ENCODE measurements around the gene MYPN.
A peak's percentile ranks its signal among the peaks of the same experiment; 100 is the strongest.
"Not testable (repeated sequence)": the region's sequence is repeated elsewhere in the genome, so short reads cannot be mapped to it uniquely, and the experiment has no call there.

MYPN gene

DNA sequence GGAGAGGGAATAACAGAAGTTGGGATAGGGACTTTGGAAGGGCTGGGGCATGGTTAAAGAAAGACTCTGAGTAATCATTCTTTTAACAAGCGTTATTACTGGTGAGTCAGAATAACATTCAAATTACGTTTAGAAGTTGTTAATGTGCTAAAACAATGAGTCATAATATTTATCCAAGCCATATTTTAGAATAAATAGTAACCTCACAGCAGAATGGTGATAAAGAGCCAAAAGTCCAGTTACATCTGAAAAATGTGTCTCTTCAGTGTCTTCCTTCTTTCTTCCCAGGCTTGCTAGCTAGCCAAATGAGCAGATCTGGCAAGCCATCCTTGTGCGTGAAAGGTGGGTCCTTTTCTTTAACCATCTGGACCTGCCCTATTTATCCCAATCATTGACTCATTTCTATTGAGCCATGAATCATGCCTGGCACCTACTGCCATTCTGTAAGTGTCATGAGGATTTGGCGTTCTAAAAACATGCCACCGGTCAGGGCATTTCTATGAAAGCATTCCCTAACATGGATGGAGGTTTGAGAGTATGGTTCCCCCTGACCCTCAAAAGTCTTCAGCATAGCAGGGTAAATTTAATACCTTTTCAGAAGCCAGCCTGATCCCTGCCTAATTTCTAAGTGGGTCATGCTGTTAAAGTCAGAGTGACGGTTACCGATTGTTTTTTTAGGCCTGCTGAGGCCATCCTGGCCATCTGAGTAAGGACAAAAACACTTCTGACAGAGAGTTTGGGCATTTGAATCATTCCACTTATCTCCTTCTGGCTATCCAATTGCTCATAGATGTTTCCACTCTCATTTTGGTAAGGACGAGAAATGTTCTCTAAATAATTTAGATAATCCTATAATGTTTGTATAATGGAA, 26.9 kb downstream of the MYPN start:
- no peak for DNase-seq

- DNase-seq = no peak
Observed at GRCh38 chr10:68137171-68137570, 27.9 kb downstream of the MYPN start.

DNA sequence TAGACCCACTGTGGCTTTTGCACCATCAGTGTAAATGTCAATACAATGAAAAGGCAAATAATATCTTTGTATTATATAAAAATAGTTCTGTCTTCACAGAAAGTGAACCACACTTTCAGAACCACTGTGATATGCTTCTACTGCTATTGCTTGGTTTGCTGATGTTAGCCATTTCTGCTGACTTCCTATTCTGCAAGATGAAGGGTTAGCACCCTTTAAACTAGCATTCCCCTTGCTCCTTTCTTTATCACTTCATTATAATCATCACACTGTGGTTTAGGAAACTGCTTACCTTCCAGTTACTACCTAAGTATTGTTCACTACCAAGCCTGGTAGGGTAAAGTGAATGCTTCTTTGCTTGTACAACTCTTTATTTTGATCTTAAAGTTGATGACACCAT, 29.2 kb downstream of the MYPN start:
- no peak for DNase-seq

- DNase-seq = no peak
Observed at GRCh38 chr10:68139448-68140272, 30.4 kb downstream of the MYPN start.

DNA sequence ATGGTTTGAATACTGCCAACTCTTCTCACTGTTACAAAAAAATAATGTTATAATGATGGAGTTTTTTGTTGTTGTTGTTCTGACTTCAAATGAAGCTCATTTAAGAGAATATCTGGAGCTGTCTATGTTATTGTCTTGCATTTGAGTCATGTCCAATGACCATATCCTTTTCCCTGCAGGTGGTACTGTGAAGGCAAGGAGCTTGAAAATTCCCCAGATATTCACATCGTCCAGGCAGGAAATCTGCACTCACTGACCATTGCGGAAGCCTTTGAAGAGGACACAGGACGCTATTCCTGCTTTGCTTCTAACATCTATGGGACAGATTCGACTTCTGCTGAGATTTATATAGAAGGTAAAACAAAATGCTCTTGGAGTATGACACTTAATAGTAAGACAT, 33.5 kb downstream of the MYPN start:
- DNase-seq = no peak

- DNase-seq = no peak
Observed at GRCh38 chr10:68144709-68145108, 35.4 kb downstream of the MYPN start.

GRCh38 chr10:68145705-68146104, 36.4 kb downstream of the MYPN start:
- DNase-seq = no peak

- no peak for DNase-seq
Observed at GRCh38 chr10:68146133-68146532, 36.8 kb downstream of the MYPN start.

- no peak for DNase-seq
Observed at GRCh38 chr10:68151453-68151852, 42.2 kb downstream of the MYPN start.

DNA sequence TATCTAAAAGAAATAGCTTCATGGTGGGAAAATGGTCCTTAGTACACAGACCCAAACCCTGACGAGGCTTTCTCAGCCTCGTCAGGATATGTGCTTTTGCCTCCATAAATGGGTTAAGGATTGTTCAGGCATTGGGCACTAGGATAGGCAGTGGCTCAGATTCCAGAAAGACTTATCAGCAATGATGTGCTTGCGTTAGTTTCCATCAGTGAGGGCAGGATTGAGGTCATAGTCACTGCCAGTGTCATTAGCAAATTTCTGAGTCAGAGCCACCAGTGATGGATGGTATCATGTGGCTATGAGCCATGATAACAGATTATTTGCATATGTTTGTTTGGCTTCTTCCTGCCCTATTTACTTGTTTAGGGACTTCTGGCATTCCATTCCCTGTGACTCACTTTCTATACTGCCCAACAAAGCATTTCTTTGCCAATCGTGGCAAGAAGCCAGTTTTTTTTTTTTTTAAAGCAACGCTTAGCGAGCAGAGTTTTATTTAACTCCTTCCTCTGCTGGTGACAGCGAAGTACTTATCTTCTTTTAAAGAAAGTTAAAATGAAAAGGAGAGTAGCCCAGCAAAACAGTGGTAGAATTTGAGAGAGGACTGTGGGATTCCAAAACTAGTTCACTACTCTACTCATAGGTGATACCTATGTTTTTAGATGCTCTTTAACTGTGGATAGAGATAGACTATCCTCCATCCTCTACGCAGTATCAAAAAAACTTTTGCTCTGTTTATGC, 44.4 kb downstream of the MYPN start:
- peak; percentile 66 for DNase-seq

- DNase-seq = peak; percentile 90
Observed at GRCh38 chr10:68154211-68154497, 44.9 kb downstream of the MYPN start.

DNA sequence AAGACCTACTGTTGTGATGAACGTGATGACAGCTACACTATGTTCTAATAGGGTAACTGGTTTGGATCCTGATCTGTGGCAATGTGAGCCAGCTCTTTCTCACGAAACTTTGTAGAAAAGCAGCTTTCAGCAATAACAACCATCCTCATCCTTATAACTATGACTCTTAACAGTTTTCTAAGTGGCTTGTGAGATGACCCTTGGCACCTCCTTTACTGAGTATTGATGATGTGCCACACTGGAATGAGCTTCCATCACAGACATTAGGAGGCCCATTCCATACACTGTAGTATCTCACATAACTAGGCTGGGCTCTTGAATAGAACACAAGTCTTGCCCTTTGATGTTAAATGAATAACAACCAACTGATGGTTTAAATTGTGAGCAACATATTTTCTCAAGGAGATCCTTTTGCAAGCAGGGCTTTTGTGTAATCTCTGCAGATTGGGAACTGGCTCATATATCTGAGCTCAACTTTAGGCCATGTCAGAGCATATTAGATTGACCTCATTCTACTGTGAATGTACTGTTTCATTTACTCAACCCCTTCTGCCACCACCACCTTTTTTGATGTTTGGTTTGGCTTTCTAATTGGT, 46.4 kb downstream of the MYPN start:
- DNase-seq = no peak

DNA sequence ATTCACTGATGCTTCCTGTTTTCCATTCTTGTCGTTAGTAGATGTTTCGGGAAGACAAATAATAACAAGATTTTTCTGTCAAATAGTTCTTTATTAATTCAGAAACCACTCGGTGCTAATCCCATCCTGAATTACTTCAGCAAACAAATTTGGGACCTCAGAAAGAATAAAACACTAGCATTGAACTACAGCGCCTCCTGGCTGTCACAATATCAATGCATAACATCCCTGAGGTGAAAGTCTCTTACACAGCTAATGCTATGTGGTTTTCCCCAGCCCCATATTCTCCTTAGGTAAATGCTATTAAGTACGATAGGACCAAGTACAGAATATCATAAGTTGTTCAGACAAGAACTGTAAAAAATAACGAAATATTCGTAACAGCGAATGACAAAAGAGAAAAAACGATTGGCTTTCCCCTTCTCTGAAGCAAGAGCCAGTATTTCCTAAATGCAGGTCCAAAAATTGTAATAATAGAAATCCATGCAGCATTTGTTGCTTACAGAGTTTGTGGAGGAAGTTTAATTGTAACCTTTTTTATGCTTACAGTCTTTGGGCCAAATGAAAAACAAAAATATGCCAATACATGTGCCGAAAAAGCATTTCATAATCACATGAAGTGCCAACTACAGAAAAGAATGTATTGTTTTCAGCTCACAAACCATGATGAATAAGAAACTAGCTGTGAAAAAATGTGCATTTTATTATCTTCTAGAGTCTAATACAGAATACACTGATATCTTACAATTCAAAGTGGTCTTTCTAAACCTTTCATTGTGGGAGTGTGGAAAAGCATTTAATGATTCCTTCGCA, 47.3 kb downstream of the MYPN start:
- DNase-seq = peak; percentile 68

- DNase-seq = not testable (repeated sequence)
Observed at GRCh38 chr10:68157522-68157921, 48.2 kb downstream of the MYPN start.

- no peak for DNase-seq
Observed at GRCh38 chr10:68158031-68158430, 48.7 kb downstream of the MYPN start.

DNA sequence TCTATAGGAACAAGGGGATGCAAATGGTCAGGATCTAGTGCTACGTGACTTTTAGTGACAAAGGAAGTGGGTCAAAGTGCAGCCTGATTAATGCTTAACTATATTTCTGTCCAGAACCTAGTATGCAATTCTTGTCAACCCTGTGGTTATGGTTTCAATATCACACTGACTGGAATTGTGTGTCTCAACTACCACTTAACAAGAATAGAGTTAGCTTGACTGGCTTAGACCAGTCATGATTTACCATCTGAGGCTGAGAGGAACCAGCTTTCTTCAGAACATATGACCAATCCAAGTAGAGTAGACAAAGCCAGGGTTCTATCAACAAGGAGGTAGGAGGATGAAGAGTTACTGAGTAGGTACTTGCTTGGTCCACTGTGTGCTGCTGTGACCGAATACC, 54.4 kb downstream of the MYPN start:
- DNase-seq = no peak

DNA sequence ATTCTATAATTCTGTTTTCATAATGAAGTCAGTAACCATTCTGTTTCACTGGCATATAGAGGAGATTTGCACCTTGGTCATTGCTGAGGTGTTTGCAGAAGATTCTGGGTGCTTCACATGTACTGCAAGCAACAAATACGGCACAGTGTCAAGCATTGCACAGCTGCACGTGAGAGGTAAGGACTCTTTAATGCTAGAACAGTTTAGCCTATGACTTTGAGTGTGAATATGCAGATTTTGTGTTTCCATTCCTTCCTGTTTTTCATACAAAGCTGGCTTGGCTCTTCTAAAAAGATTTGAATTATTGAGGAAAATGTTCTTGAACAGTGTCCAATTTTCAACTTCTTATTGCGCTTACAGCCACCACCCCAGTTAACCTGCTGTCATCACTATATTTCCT, 56.4 kb downstream of the MYPN start:
- DNase-seq = no peak

- no peak for DNase-seq
Observed at GRCh38 chr10:68166871-68167585, 57.7 kb downstream of the MYPN start.

DNA sequence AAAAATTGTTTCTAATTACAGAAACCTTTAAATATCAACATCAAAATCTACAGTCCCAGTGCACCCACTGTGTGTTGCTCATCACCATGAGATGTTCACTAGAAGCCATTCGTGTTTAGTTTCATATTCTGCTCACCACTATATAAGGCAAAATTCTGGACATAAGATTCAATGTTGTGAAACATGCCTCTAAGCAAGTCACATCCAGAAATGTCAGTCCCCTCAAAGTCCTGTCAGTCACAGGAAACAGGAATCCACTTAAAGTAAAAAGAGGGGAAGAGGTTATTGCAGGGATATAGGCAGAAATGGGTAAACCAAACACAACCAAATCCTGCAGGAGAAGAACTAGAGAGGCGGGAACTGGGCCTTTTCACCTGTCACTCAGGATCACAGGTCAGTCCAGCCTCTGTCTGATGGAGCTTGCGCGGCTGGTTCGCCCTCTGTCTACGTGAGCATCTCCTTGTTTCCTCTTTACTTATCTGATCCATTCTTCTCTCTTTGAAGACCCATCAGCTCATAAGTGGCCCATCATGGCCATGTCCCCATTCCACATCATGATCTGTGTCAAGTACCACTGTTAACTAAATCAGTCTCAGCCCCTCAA, 58.4 kb downstream of the MYPN start:
- no peak for DNase-seq

GRCh38 chr10:68171539-68172080, 62.3 kb downstream of the MYPN start:
- DNase-seq = no peak

DNA sequence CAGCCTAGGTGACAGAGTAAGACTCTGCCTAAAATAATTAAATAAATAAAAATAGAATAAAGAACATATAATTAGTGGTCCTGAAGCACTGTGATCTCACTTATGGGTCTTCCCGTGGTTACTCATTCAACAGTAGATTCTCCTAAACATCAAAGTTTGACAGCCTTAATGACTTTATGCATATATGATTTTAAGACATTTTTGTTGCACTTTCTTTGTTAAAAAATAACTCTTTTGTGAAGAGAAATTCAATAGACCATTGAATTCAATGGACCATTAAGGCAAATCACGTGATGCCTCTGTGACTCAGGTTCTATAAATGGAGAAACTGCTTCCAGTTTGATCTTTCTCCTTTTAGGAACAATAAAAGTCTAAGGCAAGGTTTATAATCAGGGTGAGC, 63.0 kb downstream of the MYPN start:
- no peak for DNase-seq
